ENCODE data around the gene RAPH1.

Gene RAPH1

DNA sequence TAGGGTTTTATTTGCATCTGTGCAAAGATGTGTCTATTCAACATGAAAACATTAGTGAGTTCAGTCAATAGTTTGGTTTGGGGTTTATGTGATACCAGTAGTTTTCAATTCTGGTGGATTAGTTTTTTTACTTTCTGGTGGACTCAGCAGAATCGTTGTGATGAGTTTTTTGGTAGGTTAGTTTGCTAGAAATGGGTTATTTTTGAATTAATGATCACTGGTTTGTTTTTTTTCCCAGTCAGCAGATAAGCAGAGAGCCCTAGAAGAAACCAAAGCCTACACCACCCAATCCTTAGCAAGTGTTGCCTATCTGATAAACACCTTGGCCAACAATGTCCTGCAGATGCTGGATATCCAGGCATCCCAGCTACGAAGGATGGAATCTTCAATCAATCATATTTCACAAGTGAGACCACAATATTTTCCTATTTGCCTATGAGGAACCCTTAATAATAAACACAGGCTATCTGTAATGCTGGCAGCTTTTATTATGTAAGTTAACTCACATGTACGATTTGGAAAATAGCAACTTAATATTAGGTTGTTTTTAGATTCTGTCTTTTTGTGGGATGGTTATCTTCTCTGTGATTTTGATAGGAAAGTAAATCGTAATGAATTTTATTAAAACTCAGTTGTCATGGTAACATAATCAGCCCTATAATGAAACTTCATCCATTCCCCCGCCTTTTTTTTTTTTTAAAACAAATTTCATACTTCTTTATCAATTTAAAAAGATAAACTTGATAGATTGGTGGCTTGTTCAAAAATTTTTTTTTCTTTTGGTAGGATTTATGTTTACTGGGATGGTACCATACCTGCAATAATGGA is 168.2 kb downstream of the RAPH1 start:
- DNase-seq (ENCODE audit: extremely low read depth in 1 of 2, low read depth in 1 of 2), result no peak

DNA sequence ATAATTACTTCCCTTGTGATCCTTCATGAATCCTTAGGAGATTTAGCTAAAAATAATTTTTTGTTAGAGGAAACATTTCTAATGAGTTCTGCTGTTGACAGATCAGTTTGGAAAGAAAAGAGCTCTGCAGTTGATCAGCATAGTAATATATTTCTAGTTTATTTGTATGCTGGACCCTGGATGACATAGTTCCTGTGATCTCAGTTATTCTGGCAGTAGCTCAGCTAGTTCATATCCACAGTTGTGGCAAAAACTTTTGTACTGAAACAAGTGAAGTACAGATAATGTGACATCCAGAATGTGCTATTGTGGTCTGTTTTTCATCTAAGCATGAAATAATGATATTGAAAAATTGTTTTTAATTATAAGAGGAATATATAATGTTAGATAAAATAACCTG is 173.2 kb downstream of the RAPH1 start:
- DNase-seq (ENCODE audit: extremely low read depth in 1 of 2, low read depth in 1 of 2), result no peak

DNA sequence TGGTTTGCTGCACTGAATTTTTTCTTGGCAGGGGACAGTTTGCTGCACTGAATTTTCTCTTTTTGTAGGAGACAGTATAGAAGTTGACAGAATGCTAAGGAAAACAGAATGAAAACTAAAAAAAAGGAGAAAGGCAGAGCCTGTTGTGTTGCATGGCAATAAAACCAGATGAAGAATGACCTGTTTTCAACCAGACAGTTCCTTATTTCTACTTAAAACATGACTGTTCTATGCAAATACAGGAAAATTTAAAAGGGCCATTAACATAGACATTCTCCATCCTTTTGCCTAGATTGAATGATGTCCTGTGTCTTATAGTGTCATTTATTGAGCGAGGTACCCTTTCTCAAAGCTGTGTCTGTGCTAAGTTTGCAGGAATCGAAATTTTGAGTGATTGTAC is 173.6 kb downstream of the RAPH1 start:
- DNase-seq (ENCODE audit: extremely low read depth in 1 of 2, low read depth in 1 of 2), result no peak

DNA sequence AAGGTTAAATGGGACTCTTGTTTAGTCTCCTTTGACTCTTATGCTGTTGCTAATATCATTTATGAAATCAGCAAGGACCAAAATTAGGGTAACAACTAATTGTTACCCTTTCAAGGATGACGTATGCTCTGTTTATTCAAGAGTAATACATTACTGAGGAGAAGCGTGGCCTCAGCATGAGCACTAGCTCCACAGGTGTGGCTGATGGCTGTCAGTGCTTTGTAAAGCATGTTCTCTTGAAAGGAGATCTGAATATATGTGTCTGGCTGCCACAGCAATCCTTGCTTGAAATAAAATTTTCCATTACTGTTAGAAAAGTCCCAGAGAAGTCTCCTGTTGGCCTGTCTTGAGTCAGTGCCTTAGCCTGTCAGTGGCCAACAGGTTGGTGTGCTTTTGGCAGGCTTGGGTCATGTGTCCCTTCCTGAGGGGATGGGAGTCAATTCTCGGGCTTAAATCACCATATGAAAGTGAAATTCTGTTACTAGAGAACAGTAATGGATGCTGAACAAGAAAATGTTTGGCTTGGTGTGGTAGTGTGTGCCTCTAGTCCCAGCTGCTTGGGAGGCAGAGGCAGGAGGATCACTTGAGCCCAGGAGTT is 174.2 kb downstream of the RAPH1 start:
- DNase-seq (ENCODE audit: extremely low read depth in 1 of 2, low read depth in 1 of 2), result no peak

DNA sequence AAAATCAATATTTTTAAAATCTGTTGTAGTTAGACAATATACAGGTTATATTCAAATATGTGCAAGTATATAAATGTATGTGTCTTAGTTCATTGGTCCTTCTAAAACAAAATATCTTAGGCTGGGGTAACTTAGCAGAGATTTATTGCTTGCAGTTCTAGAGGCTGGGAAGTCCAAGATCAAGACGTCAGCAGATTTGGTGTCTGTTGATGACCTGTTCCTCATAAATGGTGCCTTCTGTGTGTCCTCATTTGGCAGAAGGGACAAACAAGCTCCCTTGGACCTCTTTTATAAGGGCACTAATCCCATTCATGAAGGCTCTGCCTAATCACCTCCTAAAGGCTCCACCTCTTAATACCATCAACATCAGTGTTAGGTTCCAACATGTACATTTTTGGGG is 175.7 kb downstream of the RAPH1 start:
- DNase-seq (ENCODE audit: extremely low read depth in 1 of 2, low read depth in 1 of 2), result no peak

DNA sequence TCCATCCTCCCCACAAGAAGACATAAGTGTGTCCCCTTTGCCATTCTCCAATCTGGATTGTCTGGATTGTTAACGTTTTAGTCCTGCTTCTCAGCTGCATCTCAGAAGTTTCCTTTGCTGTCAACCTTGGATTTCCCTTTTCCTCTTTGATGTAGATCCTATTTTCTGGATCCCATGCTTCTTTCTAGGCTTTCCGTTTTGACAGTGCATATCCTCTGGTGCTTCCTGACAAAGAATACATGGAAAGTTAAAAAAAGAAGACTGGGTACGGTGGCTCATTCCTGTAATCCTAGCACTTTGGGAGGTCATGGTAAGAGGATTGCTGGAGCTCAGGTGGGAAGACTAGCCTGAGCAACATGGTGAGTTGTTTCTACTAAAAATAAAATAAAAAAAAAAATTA is 180.1 kb downstream of the RAPH1 start:
- no peak for DNase-seq (ENCODE audit: extremely low read depth in 1 of 2, low read depth in 1 of 2)

DNA sequence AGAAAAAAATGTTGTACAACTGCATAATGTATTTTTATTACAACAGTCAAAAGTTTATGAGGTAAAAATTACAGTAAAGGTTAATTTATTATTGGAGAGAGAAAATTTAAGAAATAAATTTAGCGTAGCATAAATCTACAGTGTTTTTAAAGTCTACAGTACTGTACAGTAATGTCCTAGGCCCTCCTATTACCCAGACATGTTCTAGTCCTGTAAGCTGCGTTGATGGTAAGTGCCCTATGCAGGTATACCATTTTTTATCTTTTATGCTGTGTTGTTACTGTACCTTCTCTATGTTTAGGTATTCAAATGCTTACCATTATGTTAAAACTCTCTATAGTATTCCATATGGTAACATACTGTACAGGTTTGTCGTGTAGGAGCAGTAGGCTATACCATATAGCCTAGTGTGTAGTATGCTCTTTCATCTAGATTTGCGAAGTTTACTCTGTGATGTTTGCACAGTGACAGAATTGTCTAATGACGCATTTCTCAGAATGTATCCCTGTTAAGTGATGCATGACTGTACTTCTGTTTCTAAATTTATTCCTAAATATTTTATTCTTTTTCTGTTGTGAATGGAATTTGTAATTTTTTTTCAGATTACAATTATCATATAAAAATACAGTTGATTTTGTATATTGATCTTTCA is 182.4 kb downstream of the RAPH1 start:
- DNase-seq (ENCODE audit: extremely low read depth in 1 of 2, low read depth in 1 of 2), result no peak

DNA sequence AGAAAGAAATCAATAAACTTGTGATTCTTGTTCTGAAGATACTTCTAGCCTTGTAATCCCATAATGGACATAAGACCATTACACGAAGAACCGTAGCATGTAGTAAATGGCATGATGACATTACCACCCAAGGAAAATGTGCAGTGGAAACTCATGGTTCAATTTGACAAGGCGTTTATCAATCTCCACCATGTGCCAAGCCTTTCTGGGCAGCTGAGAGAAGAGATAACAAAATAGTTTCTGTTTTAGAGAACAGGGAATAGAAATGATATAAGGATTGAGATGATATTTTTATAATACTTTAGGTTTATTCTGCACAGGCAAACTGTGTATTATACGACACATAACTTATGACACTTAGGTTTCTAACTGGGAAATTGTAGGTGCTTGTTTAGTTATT is 187.7 kb downstream of the RAPH1 start:
- no peak for DNase-seq (ENCODE audit: extremely low read depth in 1 of 2, low read depth in 1 of 2)

DNA sequence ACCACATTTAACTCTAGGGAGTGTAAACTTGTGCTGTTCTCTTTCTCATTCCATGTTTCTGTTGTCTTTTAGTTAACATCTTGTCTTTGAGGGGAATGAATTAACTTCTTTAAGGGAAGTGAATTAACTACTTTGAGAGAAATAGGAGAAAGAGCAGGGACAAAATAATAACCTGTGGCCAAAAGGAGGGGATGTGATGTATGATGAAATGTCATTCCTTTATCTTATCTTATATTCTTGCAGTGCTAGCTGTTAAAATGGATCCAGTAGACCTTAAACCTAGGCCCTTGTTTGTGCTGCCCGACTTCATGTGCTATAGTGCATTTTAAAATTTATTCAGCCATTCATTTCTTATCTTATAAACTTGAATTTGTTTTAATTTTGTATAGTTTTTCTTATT is 188.5 kb downstream of the RAPH1 start:
- DNase-seq (ENCODE audit: extremely low read depth in 1 of 2, low read depth in 1 of 2), result no peak

DNA sequence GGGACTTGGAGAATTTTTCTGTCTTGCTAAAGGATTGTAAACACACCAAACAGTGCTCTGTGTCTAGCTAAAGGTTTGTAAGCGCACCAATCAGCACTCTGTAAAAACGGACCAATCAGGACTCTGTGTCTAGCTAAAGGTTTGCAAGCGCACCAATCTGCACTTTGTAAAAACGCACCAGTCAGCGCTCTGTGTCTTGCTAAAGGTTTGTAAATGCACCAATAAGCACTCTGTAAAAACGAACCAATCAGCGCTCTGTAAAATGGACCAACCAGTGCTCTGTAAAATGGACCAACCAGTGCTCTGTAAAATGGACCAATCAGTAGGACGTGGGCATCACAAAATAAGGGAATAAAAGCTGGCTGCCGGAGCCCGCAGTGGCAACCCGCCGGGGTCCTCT is 190.4 kb downstream of the RAPH1 start:
- no peak for DNase-seq (ENCODE audit: extremely low read depth in 1 of 2, low read depth in 1 of 2)
